ENCODE measurements around the gene ZNHIT1. TPM values are rescaled to one million over a fixed set of nuclear protein-coding genes. Genes with fewer than 3 reads are reported as not detected.
"Not testable (repeated sequence)": the region's sequence is repeated elsewhere in the genome, so short reads cannot be mapped to it uniquely, and the experiment has no call there.

The ZNHIT1 gene
- total RNA-seq, 1 donor from 2014 or later: 103 TPM

- no peak for DNase-seq (ENCODE audit: low read depth)
These were observed 31.0 kb upstream of the ZNHIT1 start for GRCh38 chr7:101186844-101187428.

- DNase-seq (ENCODE audit: low read depth): no peak
These were observed 28.9 kb upstream of the ZNHIT1 start for GRCh38 chr7:101189109-101189508.

GRCh38 chr7:101195884-101196283 is 22.1 kb upstream of the ZNHIT1 start:
- no peak for DNase-seq (ENCODE audit: low read depth)

- DNase-seq (ENCODE audit: low read depth): no peak
These were observed 20.0 kb upstream of the ZNHIT1 start for GRCh38 chr7:101197991-101198390.

- DNase-seq (ENCODE audit: low read depth): no peak
These were observed 19.5 kb upstream of the ZNHIT1 start for GRCh38 chr7:101198476-101198875.

GRCh38 chr7:101199522-101199921 is 18.4 kb upstream of the ZNHIT1 start:
- DNase-seq (ENCODE audit: low read depth): not testable (repeated sequence)

- DNase-seq (ENCODE audit: low read depth): no peak
These were observed 17.5 kb upstream of the ZNHIT1 start for GRCh38 chr7:101200504-101200861.

- no peak for DNase-seq (ENCODE audit: low read depth)
These were observed 16.9 kb upstream of the ZNHIT1 start, which contains the start of gene MOGAT3 for GRCh38 chr7:101200862-101201599. TSS of gene MOGAT3 (minus strand) at chr7:101201036. CDS start at chr7:101200854, 182 bp downstream.

GRCh38 chr7:101201695-101202602 is 16.0 kb upstream of the ZNHIT1 start:
- DNase-seq (ENCODE audit: low read depth): no peak

- DNase-seq (ENCODE audit: low read depth): no peak
These were observed 15.4 kb upstream of the ZNHIT1 start for GRCh38 chr7:101202603-101202918.

- DNase-seq (ENCODE audit: low read depth): not testable (repeated sequence)
These were observed 13.9 kb upstream of the ZNHIT1 start for GRCh38 chr7:101203740-101204738.

- DNase-seq (ENCODE audit: low read depth): no peak
These were observed 11.9 kb upstream of the ZNHIT1 start for GRCh38 chr7:101205901-101206664.

- DNase-seq (ENCODE audit: low read depth): no peak
These were observed 11.3 kb upstream of the ZNHIT1 start for GRCh38 chr7:101206665-101207042.

GRCh38 chr7:101207459-101207858 is 10.5 kb upstream of the ZNHIT1 start:
- DNase-seq (ENCODE audit: low read depth): no peak

GRCh38 chr7:101208794-101209193 is 9.2 kb upstream of the ZNHIT1 start:
- DNase-seq (ENCODE audit: low read depth): no peak

GRCh38 chr7:101210143-101210542 is 7.8 kb upstream of the ZNHIT1 start:
- no peak for DNase-seq (ENCODE audit: low read depth)

GRCh38 chr7:101211501-101211900 is 6.5 kb upstream of the ZNHIT1 start:
- no peak for DNase-seq (ENCODE audit: low read depth)

GRCh38 chr7:101212014-101212413 is 6.0 kb upstream of the ZNHIT1 start:
- no peak for DNase-seq (ENCODE audit: low read depth)

GRCh38 chr7:101216001-101216859 is 1.7 kb upstream of the ZNHIT1 start:
- no peak for DNase-seq (ENCODE audit: low read depth)
